K562 (cell line): ENCODE data around the gene QSOX2. TPM values are rescaled to one million over a fixed set of nuclear protein-coding genes. Genes with fewer than 3 reads are reported as not detected.

Experiments used
- ATAC-seq: fragments of 200-7000 bp; cut with Tn5 transposase; 3 replicates; pipeline ENCODE4 v1.9.1; 2020; ENCODE audit warnings: moderate library complexity
- BruUV-seq: library from RNA; stranded (reverse); fragments of 400-500 nt; replicated peaks from 2 replicates; lab custom pipeline; 2021; lab: Mats Ljungman, UMichigan
- CTCF ChIA-PET: fragments of 300-600 bp; formaldehyde crosslinking; extraction: SDS; loops from one replicate; lab custom pipeline; 2021; ENCODE audit warnings: low intra/inter-chr PET ratio; lab: Yijun Ruan, JAX
- POLR2A ChIA-PET: fragments of 300-600, 350-650 bp; sonication (Branson Sonifier 250); formaldehyde crosslinking; extraction: SDS; loops from one replicate; lab custom pipeline; 2021; ENCODE audit warnings: antibody characterized with exemption, inconsistent platforms; lab: Yijun Ruan, JAX
- DNase-seq, 4 experiments: peaks; one replicate each; pipeline versions ENCODE4 v3.0.0 to v3.0.0-alpha.2; 2011 to 2018; ENCODE audit warnings: low spot score in 3 of 4, mixed read lengths in 3 of 4; ENCODE audit errors: extremely low read depth in 1 of 4
- FAIRE-seq: peaks from 2 replicates; lab custom pipeline; 2011; peaks lifted over from hg19 to GRCh38; lab: Jason Lieb, UNC
- H2AFZ ChIP-seq: 2 replicates; pipeline ENCODE4 v1.6.0; 2011; ENCODE audit warnings: low read depth, low read length, control low read depth, inconsistent platforms
- H3K27ac ChIP-seq: fragments of 200-600 bp; 3 replicates; pipeline ENCODE4 v1.8.0; 2011; ENCODE audit warnings: low read depth, mild to moderate bottlenecking, control low read depth, inconsistent platforms, low read length, moderate library complexity, mixed read lengths; ENCODE audit errors: extremely low read depth
- H3K27me3 ChIP-seq, 2 experiments: fragments of 300-600 bp in 1 of 2; 2 replicates in 1 of 2; 3 replicates in 1 of 2; pipeline versions ENCODE4 v1.6.0 to v1.8.0; 2011; ENCODE audit warnings: inconsistent platforms in 2 of 2, low read length in 2 of 2, mild to moderate bottlenecking in 1 of 2, mixed read lengths in 1 of 2, moderate library complexity in 1 of 2; ENCODE audit not compliant: control insufficient read depth in 2 of 2, insufficient read depth in 2 of 2
- H3K36me3 ChIP-seq: fragments of 300-600 bp; 3 replicates; pipeline ENCODE4 v1.8.0; 2011; ENCODE audit warnings: mild to moderate bottlenecking, low read length, inconsistent platforms; ENCODE audit not compliant: control insufficient read depth, insufficient read depth
- H3K4me1 ChIP-seq, 2 experiments: fragments of 200-600 bp in 1 of 2; replicated peaks in 1 of 2; 2 replicates in 1 of 2; 3 replicates in 1 of 2; pipeline versions ENCODE4 v1.5.1 to v1.8.0; 2011; ENCODE audit warnings: inconsistent platforms in 2 of 2, low read length in 2 of 2, mild to moderate bottlenecking in 1 of 2, mixed read lengths in 1 of 2, moderate library complexity in 1 of 2; ENCODE audit not compliant: control insufficient read depth in 2 of 2, insufficient read depth in 2 of 2
- H3K4me2 ChIP-seq: 2 replicates; pipeline ENCODE4 v1.6.1; 2011; ENCODE audit warnings: low read length, control low read depth, inconsistent platforms, mixed read lengths; ENCODE audit not compliant: insufficient read depth
- H3K4me3 ChIP-seq: fragments of 200-600 bp; sonication (generic), shearing (Covaris generic); 2 replicates; pipeline ENCODE4 v1.5.1; 2016; ENCODE audit warnings: control low read depth, inconsistent platforms
- H3K79me2 ChIP-seq: fragments of 200-600 bp; 3 replicates; pipeline ENCODE4 v1.8.0; 2011; ENCODE audit warnings: low read length, inconsistent platforms; ENCODE audit not compliant: control insufficient read depth, insufficient read depth
- H3K9ac ChIP-seq, 2 experiments: 2 replicates each; pipeline versions ENCODE4 v1.6.0 to v1.6.1; 2011; ENCODE audit warnings: low read depth in 2 of 2, low read length in 2 of 2, control low read depth in 1 of 2, inconsistent platforms in 1 of 2, mild to moderate bottlenecking in 1 of 2, mixed read lengths in 1 of 2; ENCODE audit not compliant: insufficient read depth in 1 of 2
- H3K9me1 ChIP-seq: one replicate; pipeline ENCODE4 v1.6.0; 2011; ENCODE audit warnings: inconsistent platforms, mild to moderate bottlenecking, low read length, moderate library complexity; ENCODE audit not compliant: control insufficient read depth, insufficient read depth
- H3K9me3 ChIP-seq: replicated peaks from 2 replicates; pipeline ENCODE4 v1.5.1; 2011; ENCODE audit warnings: low read depth, low read length, inconsistent platforms; ENCODE audit not compliant: control insufficient read depth, insufficient read depth
- H4K20me1 ChIP-seq: replicated peaks from 2 replicates; pipeline ENCODE4 v1.6.1; 2011; ENCODE audit warnings: low read length, inconsistent platforms, mixed read lengths; ENCODE audit not compliant: control insufficient read depth, insufficient read depth
- CREB3L1 ChIP-seq: fragments of 450-650 bp; IDR thresholded peaks from 2 replicates; pipeline ENCODE4 v1.6.1; 2014; ENCODE audit warnings: low read depth, mild to moderate bottlenecking, moderate library complexity, borderline replicate concordance
- GABPB1 ChIP-seq: sonication (generic); formaldehyde crosslinking; IDR thresholded peaks from 2 replicates; pipeline ENCODE4 v1.8.0; 2022; ENCODE audit warnings: mild to moderate bottlenecking, missing genetic modification reagents
- RAD21 ChIP-seq, 2 experiments: fragments of 250-450 bp in 1 of 2; fragments of 450-650 bp in 1 of 2; sonication (Bioruptor Pico) in 1 of 2; formaldehyde crosslinking in 1 of 2; IDR thresholded peaks in 1 of 2; conservative IDR thresholded peaks in 1 of 2; 2 replicates each; pipeline versions ENCODE4 v1.4.0 to v1.8.0; 2020 to 2022; ENCODE audit warnings: mild to moderate bottlenecking in 2 of 2, moderate library complexity in 1 of 2
- RFX1 ChIP-seq: fragments of 450-650 bp; IDR thresholded peaks from 2 replicates; pipeline ENCODE4 v1.6.1; 2016; ENCODE audit warnings: mild to moderate bottlenecking, moderate library complexity
- ZBTB8A ChIP-seq: fragments of 450-650 bp; IDR thresholded peaks from 2 replicates; pipeline ENCODE4 v1.6.1; 2018; ENCODE audit warnings: mild to moderate bottlenecking, moderate library complexity; ENCODE audit not compliant: partially characterized antibody
- ZNF507 ChIP-seq: conservative IDR thresholded peaks from 2 replicates; pipeline ENCODE4 v1.6.1; 2017; ENCODE audit warnings: missing genetic modification characterization, missing compliant biosample characterization
- WGBS: fragments of 100-300 bp; shearing (Covaris generic); methylation state at CpG from one replicate; pipeline ENCODE4 v1.1.6; 2016; ENCODE audit warnings: low coverage, mixed read lengths; ENCODE audit not compliant: insufficient coverage; ENCODE audit errors: missing lambda C conversion rate; 5-methylcytosine and 5-hydroxymethylcytosine counted together
- in situ Hi-C: fragments of 300-500 bp; cut with MboI; formaldehyde crosslinking; loops from 4 replicates; pipeline ENCODE4 v1.15.0; 2018; ENCODE audit warnings: inconsistent platforms, mixed read lengths
- intact Hi-C: fragments of 100-400 bp; cut with micrococcal nuclease; formaldehyde crosslinking; loops from 2 replicates; pipeline ENCODE4 v1.14.2; 2022
- polyA plus RNA-seq, 8 experiments: library from polyadenylated mRNA; depleted of rRNA in 4 of 8; stranded (reverse) in 5 of 8; unstranded in 3 of 8; fragments of >200 nt; fragmentation: Nextera tagmentation in 2 of 8; fragmentation: Illumina TruSeq in 1 of 8; extraction: Ambion mirVana in 2 of 8; extraction: Trizol in 1 of 8; gene quantifications; 2 replicates each; pipeline versions ENCODE4 v1.2.1 to v1.2.3, GENCODE V29; 2011 to 2014; ENCODE audit warnings: inconsistent platforms in 1 of 8, missing spikeins in 1 of 8
- total RNA-seq, 7 experiments: library from RNA; depleted of rRNA in 6 of 7; stranded (reverse); fragments of >200 nt in 6 of 7; fragmentation: Illumina TruSeq in 2 of 7; extraction: Trizol in 2 of 7; gene quantifications; 2 replicates each; pipeline versions ENCODE4 v1.2.1 to v1.2.3, GENCODE V29; 2011 to 2021; ENCODE audit warnings: low replicate concordance in 1 of 7
- TF ChIP-seq, protein P1 (sequence below), 3 experiments: fragments of 200-800 bp in 1 of 3; fragments of 250-450 bp in 1 of 3; fragments of 450-650 bp in 1 of 3; sonication (Bioruptor Pico) in 1 of 3; sonication (Bioruptor generic) in 1 of 3; formaldehyde crosslinking in 1 of 3; IDR thresholded peaks; 2 replicates each; pipeline versions ENCODE4 v1.6.1 to v1.8.0; 2016 to 2022; ENCODE audit warnings: mild to moderate bottlenecking in 2 of 3, missing genetic modification characterization in 2 of 3, missing compliant biosample characterization in 1 of 3, moderate library complexity in 1 of 3
- TF ChIP-seq, protein P2 (sequence below), 2 experiments: IDR thresholded peaks; 2 replicates each; pipeline ENCODE4 v1.6.1; 2011; ENCODE audit warnings: borderline replicate concordance in 1 of 2, control low read depth in 1 of 2, low read depth in 1 of 2, low read length in 1 of 2, mild to moderate bottlenecking in 1 of 2, mixed read lengths in 1 of 2, moderate library complexity in 1 of 2; ENCODE audit not compliant: insufficient read depth in 1 of 2, insufficient read length in 1 of 2, poor library complexity in 1 of 2, severe bottlenecking in 1 of 2; ENCODE audit errors: extremely low read depth in 1 of 2

QSOX2 gene
- total and polyA plus RNA-seq, 9 of the 15 experiments (the other 6 are each of a cell fraction or from before 2014, with no cell fraction given) = 0.51 to 23.7 (median 12.7) TPM

DNA sequence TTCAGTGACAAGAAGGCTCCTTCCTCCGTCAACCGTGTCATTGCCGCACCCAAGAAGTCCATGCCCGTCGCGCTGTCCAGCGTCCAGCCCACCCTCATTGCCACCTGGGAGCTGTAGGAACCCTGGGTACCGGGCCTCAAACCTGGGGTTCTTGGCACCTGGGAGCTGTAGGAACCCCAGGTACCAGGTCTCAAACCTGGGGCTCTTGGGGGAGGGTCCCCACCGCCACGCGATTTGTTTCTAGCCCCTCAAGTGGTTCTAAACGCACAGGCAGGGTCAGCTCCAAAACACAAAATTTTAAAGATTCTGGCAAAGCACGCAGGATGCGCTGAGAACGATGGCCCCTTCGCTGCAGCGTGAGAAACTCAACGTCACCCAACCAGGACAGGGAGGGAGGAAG, 58.4 kb downstream of the QSOX2 start:
- CTCF ChIA-PET = no interaction called here
- 35% methylated on average over 14 of the region's 18 CpGs for WGBS
- no peak for ATAC-seq

DNA sequence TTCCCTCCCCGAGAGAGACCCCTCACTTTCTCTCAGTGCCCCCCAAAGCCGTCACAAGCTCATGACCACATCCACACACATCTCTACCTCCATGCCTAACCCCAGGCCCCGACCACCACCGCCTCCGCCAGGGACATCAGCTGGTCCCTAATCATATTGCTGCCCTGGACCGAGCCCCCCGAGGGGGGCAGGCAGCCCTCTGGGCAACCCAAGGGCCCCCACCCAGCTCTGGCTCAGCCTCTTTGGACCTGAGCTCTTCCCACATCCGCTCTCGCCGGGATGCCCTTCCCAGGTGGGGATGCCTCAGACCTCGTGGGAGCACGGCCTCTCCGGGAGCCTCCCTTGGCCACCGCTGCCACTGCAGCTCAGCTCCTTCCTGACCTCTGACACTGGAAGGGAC, 59.2 kb downstream of the QSOX2 start:
- Histone ChIP-seq H3K79me2 (no peaks in the 10 kb centered on the region), H3K27ac (no peak overlapping the region), H3K36me3 (no peaks in the 10 kb centered on the region), H3K9me3 (no peaks in the 10 kb centered on the region), H3K4me3 (no peak overlapping the region), H3K27me3 (peaks cover 17 to 53% of the 10 kb centered on the region in 2 experiments; a peak in 4 of 5 replicates), H3K9me1 (no peaks in the 10 kb centered on the region), H2AFZ (no peak overlapping the region), H3K4me1 (peaks cover 16 to 51% of the 10 kb centered on the region in 2 experiments; a peak in 4 of 5 replicates), H4K20me1 (peaks cover 4% of the 10 kb centered on the region; the same call in 1 of the 2 replicates), H3K9ac (no peak overlapping the region), H3K4me2 (no peak overlapping the region)
- FAIRE-seq (no peak), DNase-seq (no peak), ATAC-seq (no peak)
- BruUV-seq = no TSS peak
- ChIA-PET CTCF (no interaction called here), POLR2A (interaction anchor here (2.7 kb wide), 1 partner anchor 10 kb away, joined by 10 read pairs; no protein-coding TSS in a partner anchor)
- WGBS = 37% methylated on average over 14 of the region's 14 CpGs
- intact Hi-C loops (no loop called here), in situ Hi-C loops (no loop called here)
- TF ChIP-seq, protein P1, sequence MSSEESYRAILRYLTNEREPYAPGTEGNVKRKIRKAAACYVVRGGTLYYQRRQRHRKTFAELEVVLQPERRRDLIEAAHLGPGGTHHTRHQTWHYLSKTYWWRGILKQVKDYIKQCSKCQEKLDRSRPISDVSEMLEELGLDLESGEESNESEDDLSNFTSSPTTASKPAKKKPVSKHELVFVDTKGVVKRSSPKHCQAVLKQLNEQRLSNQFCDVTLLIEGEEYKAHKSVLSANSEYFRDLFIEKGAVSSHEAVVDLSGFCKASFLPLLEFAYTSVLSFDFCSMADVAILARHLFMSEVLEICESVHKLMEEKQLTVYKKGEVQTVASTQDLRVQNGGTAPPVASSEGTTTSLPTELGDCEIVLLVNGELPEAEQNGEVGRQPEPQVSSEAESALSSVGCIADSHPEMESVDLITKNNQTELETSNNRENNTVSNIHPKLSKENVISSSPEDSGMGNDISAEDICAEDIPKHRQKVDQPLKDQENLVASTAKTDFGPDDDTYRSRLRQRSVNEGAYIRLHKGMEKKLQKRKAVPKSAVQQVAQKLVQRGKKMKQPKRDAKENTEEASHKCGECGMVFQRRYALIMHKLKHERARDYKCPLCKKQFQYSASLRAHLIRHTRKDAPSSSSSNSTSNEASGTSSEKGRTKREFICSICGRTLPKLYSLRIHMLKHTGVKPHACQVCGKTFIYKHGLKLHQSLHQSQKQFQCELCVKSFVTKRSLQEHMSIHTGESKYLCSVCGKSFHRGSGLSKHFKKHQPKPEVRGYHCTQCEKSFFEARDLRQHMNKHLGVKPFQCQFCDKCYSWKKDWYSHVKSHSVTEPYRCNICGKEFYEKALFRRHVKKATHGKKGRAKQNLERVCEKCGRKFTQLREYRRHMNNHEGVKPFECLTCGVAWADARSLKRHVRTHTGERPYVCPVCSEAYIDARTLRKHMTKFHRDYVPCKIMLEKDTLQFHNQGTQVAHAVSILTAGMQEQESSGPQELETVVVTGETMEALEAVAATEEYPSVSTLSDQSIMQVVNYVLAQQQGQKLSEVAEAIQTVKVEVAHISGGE (CRISPR knock-in tag; IDR thresholded peaks at IDR 0.05) = no peak
- TF ChIP-seq CREB3L1 = no peak
- TF ChIP-seq GABPB1 = no peak

More for the DNA sequence above, 58.4 kb downstream of the QSOX2 start:
- TF ChIP-seq ZBTB8A (no peak), ZNF507 (tag) (no peak), RAD21 (CRISPR knock-in tag; conservative IDR thresholded peaks at IDR 0.05 in 1 of 2, IDR thresholded peaks at IDR 0.05 in 1 of 2) (no peak), RFX1 (no peak)
- TF ChIP-seq, protein P2, sequence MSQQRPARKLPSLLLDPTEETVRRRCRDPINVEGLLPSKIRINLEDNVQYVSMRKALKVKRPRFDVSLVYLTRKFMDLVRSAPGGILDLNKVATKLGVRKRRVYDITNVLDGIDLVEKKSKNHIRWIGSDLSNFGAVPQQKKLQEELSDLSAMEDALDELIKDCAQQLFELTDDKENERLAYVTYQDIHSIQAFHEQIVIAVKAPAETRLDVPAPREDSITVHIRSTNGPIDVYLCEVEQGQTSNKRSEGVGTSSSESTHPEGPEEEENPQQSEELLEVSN (IDR thresholded peaks at IDR 0.05; ENCODE audit: borderline replicate concordance in 1 of 2, extremely low read depth in 1 of 2, insufficient read depth in 1 of 2, insufficient read length in 1 of 2, low read depth in 1 of 2, low read length in 1 of 2, poor library complexity in 1 of 2, severe bottlenecking in 1 of 2) = no peak
- Histone ChIP-seq H3K4me1 (peaks cover 17 to 56% of the 10 kb centered on the region in 2 experiments), H4K20me1 (peaks cover 4% of the 10 kb centered on the region; the same call in 1 of the 2 replicates), H3K9me1 (no peaks in the 10 kb centered on the region), H3K79me2 (no peaks in the 10 kb centered on the region), H3K4me2 (no peak overlapping the region), H3K27me3 (peaks cover 15 to 49% of the 10 kb centered on the region in 2 experiments; a peak in 4 of 5 replicates), H3K9ac (no peak overlapping the region), H3K27ac (no peak overlapping the region), H2AFZ (no peak overlapping the region), H3K9me3 (no peaks in the 10 kb centered on the region), H3K4me3 (no peak overlapping the region), H3K36me3 (no peaks in the 10 kb centered on the region)
- POLR2A ChIA-PET = interaction anchor here (0.7 to 2.7 kb wide), 3 partner anchors 11 to 542 kb away, joined by 3 to 10 read pairs (median 4); no protein-coding TSS in a partner anchor
- intact Hi-C loops (no loop called here), in situ Hi-C loops (no loop called here)
- BruUV-seq = no TSS peak
- DNase-seq = no peak
- FAIRE-seq = no peak
